H1 (cell line): ENCODE data around the gene TOP2A. TPM values are rescaled to one million over a fixed set of nuclear protein-coding genes. Genes with fewer than 3 reads are reported as not detected.

Source experiments
- CTCF ChIA-PET: fragments of 300-600 bp; sonication (Branson Sonifier 250); formaldehyde crosslinking; loops from one replicate; lab custom pipeline; 2021; ENCODE audit not compliant: partially characterized antibody; lab: Charles Lee
- POLR2A ChIA-PET: fragments of 300-600 bp; sonication (Branson Sonifier 250); formaldehyde crosslinking; loops from one replicate; lab custom pipeline; 2021; ENCODE audit warnings: inconsistent platforms; ENCODE audit not compliant: partially characterized antibody; lab: Charles Lee
- DNase-seq, 2 experiments: peaks; one replicate each; pipeline versions ENCODE4 v3.0.0 to v3.0.0-alpha.2; 2010 to 2022; ENCODE audit warnings: low spot score in 2 of 2, low read depth in 1 of 2, mixed read lengths in 1 of 2
- FAIRE-seq: peaks from 2 replicates; lab custom pipeline; 2011; peaks lifted over from hg19 to GRCh38; lab: Jason Lieb, UNC
- H2AFZ ChIP-seq: 2 replicates; pipeline ENCODE4 v1.8.1; 2012; ENCODE audit warnings: low read length, inconsistent platforms
- H2AK5ac ChIP-seq: 2 replicates; pipeline ENCODE4 v1.6.1; 2013; ENCODE audit warnings: low read depth, low read length
- H2BK120ac ChIP-seq: replicated peaks from 2 replicates; pipeline ENCODE3; 2013; ENCODE audit warnings: low read depth, low read length, inconsistent platforms
- H2BK12ac ChIP-seq: 2 replicates; pipeline ENCODE4 v1.6.1; 2013; ENCODE audit warnings: low read depth, low read length
- H2BK15ac ChIP-seq: 2 replicates; pipeline ENCODE4 v1.6.1; 2013; ENCODE audit warnings: low read length
- H2BK20ac ChIP-seq: 2 replicates; pipeline ENCODE4 v1.6.1; 2013; ENCODE audit warnings: low read length
- H2BK5ac ChIP-seq: 2 replicates; pipeline ENCODE4 v1.6.1; 2013; ENCODE audit warnings: low read depth, low read length
- H3K14ac ChIP-seq: 2 replicates; pipeline ENCODE4 v1.6.1; 2013; ENCODE audit warnings: inconsistent platforms; ENCODE audit not compliant: insufficient read length
- H3K18ac ChIP-seq: 2 replicates; pipeline ENCODE4 v1.6.1; 2013; ENCODE audit warnings: low read length; ENCODE audit errors: extremely low read depth
- H3K23ac ChIP-seq: 2 replicates; pipeline ENCODE4 v1.6.1; 2013; ENCODE audit warnings: inconsistent platforms; ENCODE audit not compliant: insufficient read length
- H3K23me2 ChIP-seq: 2 replicates; pipeline ENCODE4 v1.6.1; 2013; ENCODE audit warnings: low read depth, low read length
- H3K27ac ChIP-seq: 2 replicates; pipeline ENCODE4 v1.6.1; 2011; ENCODE audit warnings: low read depth, low read length, inconsistent platforms
- H3K27me3 ChIP-seq, 4 experiments: replicated peaks in 1 of 4; 1 replicate in 1 of 4; 2 replicates in 3 of 4; pipeline versions ENCODE4 v1.6.1 to v1.8.1; 2011 to 2013; ENCODE audit warnings: low read length in 3 of 4, mild to moderate bottlenecking in 3 of 4, inconsistent platforms in 2 of 4, mixed read lengths in 2 of 4, moderate library complexity in 1 of 4; ENCODE audit not compliant: control insufficient read depth in 3 of 4, insufficient read depth in 3 of 4; ENCODE audit errors: extremely low read depth in 1 of 4
- H3K36me3 ChIP-seq, 4 experiments: 2 replicates each; pipeline versions ENCODE4 v1.6.1 to v1.8.1; 2011 to 2013; ENCODE audit warnings: mild to moderate bottlenecking in 4 of 4, low read length in 3 of 4, moderate library complexity in 2 of 4, control low read depth in 1 of 4, inconsistent platforms in 1 of 4; ENCODE audit not compliant: insufficient read depth in 4 of 4, control insufficient read depth in 2 of 4
- H3K4ac ChIP-seq: replicated peaks from 2 replicates; pipeline ENCODE3; 2013; ENCODE audit warnings: low read length, low read depth, mixed read lengths, inconsistent platforms; ENCODE audit not compliant: insufficient read length
- H3K4me1 ChIP-seq, 4 experiments: replicated peaks in 1 of 4; 1 replicate in 1 of 4; 2 replicates in 3 of 4; pipeline versions ENCODE4 v1.6.1 to v1.8.1; 2011 to 2013; ENCODE audit warnings: low read length in 3 of 4, inconsistent platforms in 2 of 4, mixed read lengths in 1 of 4; ENCODE audit not compliant: insufficient read depth in 4 of 4, control insufficient read depth in 3 of 4
- H3K4me2 ChIP-seq, 2 experiments: 2 replicates each; pipeline versions ENCODE4 v1.6.1 to v1.8.1; 2011 to 2013; ENCODE audit warnings: low read depth in 2 of 2, low read length in 2 of 2, control low read depth in 1 of 2, inconsistent platforms in 1 of 2, mild to moderate bottlenecking in 1 of 2; ENCODE audit not compliant: insufficient read depth in 1 of 2
- H3K4me3 ChIP-seq, 4 experiments: fragments of 200-600, 300-600 bp in 1 of 4; sonication (generic), shearing (Covaris generic), sonication (Bioruptor Twin) in 1 of 4; 2 replicates each; pipeline versions ENCODE4 v1.5.1 to v1.8.1; 2011 to 2016; ENCODE audit warnings: low read length in 4 of 4, low read depth in 3 of 4, control low read depth in 2 of 4, inconsistent platforms in 2 of 4, mild to moderate bottlenecking in 2 of 4, mixed read lengths in 1 of 4, moderate library complexity in 1 of 4; ENCODE audit not compliant: insufficient read depth in 2 of 4; ENCODE audit errors: extremely low read depth in 1 of 4
- H3K56ac ChIP-seq: replicated peaks from 2 replicates; pipeline ENCODE3; 2013; ENCODE audit warnings: low read depth, mild to moderate bottlenecking, mixed read lengths, low read length, inconsistent platforms; ENCODE audit not compliant: insufficient read length
- H3K79me1 ChIP-seq: 2 replicates; pipeline ENCODE4 v1.6.1; 2013; ENCODE audit warnings: low read depth, low read length, control low read depth
- H3K79me2 ChIP-seq, 2 experiments: 2 replicates each; pipeline versions ENCODE4 v1.6.1 to v1.8.1; 2012 to 2013; ENCODE audit warnings: low read length in 2 of 2, mild to moderate bottlenecking in 2 of 2, inconsistent platforms in 1 of 2; ENCODE audit not compliant: insufficient read depth in 2 of 2, control insufficient read depth in 1 of 2
- H3K9ac ChIP-seq, 4 experiments: replicated peaks in 1 of 4; 1 replicate in 1 of 4; 2 replicates in 3 of 4; pipeline versions ENCODE4 v1.6.1 to v1.8.1; 2011 to 2013; ENCODE audit warnings: low read depth in 3 of 4, low read length in 3 of 4, control low read depth in 2 of 4, mild to moderate bottlenecking in 2 of 4, moderate library complexity in 2 of 4, inconsistent platforms in 1 of 4; ENCODE audit errors: extremely low read depth in 1 of 4
- H3K9me3 ChIP-seq, 2 experiments: 2 replicates each; pipeline versions ENCODE4 v1.6.1 to v1.8.1; 2012 to 2013; ENCODE audit warnings: mild to moderate bottlenecking in 2 of 2, moderate library complexity in 2 of 2, control low read depth in 1 of 2, inconsistent platforms in 1 of 2, low read depth in 1 of 2, low read length in 1 of 2, mixed read lengths in 1 of 2; ENCODE audit not compliant: insufficient read depth in 2 of 2
- H4K20me1 ChIP-seq, 2 experiments: replicated peaks in 1 of 2; 2 replicates each; pipeline versions ENCODE3 to v1.8.1; 2011 to 2013; ENCODE audit warnings: inconsistent platforms in 2 of 2, low read length in 2 of 2, mild to moderate bottlenecking in 1 of 2; ENCODE audit not compliant: insufficient read depth in 2 of 2, control insufficient read depth in 1 of 2
- H4K5ac ChIP-seq: 2 replicates; pipeline ENCODE4 v1.6.1; 2013; ENCODE audit warnings: low read length, low read depth, mixed read lengths, inconsistent platforms; ENCODE audit not compliant: insufficient read length
- H4K8ac ChIP-seq: 2 replicates; pipeline ENCODE4 v1.8.0; 2013; ENCODE audit warnings: mild to moderate bottlenecking, moderate library complexity, low read length, inconsistent platforms; ENCODE audit not compliant: insufficient read depth; ENCODE audit errors: extremely low read depth
- H4K91ac ChIP-seq: replicated peaks from 2 replicates; pipeline ENCODE3; 2013; ENCODE audit warnings: low read length, mixed read lengths, inconsistent platforms; ENCODE audit not compliant: insufficient read length
- BCL11A ChIP-seq, 2 experiments: IDR thresholded peaks; one replicate each; pipeline ENCODE4 v1.6.1; 2011; ENCODE audit warnings: low read depth in 2 of 2, low read length in 2 of 2, mild to moderate bottlenecking in 2 of 2
- BRCA1 ChIP-seq: IDR thresholded peaks from 2 replicates; pipeline ENCODE4 v1.6.1; 2012; ENCODE audit warnings: low read depth, low read length, improper control_type of control experiment
- CHD1 ChIP-seq: IDR thresholded peaks from 2 replicates; pipeline ENCODE4 v1.6.1; 2012; ENCODE audit warnings: low read depth, low read length, improper control_type of control experiment
- FOSL1 ChIP-seq: IDR thresholded peaks from 2 replicates; pipeline ENCODE4 v1.6.1; 2011; ENCODE audit warnings: mild to moderate bottlenecking, low read depth, low read length, moderate library complexity; ENCODE audit not compliant: insufficient read depth
- HDAC6 ChIP-seq: IDR thresholded peaks from one replicate; pipeline ENCODE4 v1.7.1; 2012; ENCODE audit warnings: low read depth, mild to moderate bottlenecking, inconsistent platforms, low read length, moderate library complexity
- POLR2A ChIP-seq, 2 experiments: IDR thresholded peaks; 1 replicate in 1 of 2; 2 replicates in 1 of 2; pipeline ENCODE4 v1.6.1; 2011; ENCODE audit warnings: low read depth in 2 of 2, low read length in 2 of 2, mild to moderate bottlenecking in 2 of 2; ENCODE audit errors: control extremely low read depth in 1 of 2
- POU5F1 ChIP-seq: IDR thresholded peaks from 2 replicates; pipeline ENCODE4 v1.6.1; 2011; ENCODE audit warnings: low read depth, mild to moderate bottlenecking, low read length, moderate library complexity
- RBBP5 ChIP-seq: IDR thresholded peaks from 2 replicates; pipeline ENCODE4 v1.7.1; 2012; ENCODE audit warnings: low read depth, mild to moderate bottlenecking, inconsistent platforms, low read length, moderate library complexity, borderline replicate concordance
- TEAD4 ChIP-seq: IDR thresholded peaks from 2 replicates; pipeline ENCODE4 v1.6.1; 2012; ENCODE audit warnings: low read depth, low read length, inconsistent platforms, mixed read lengths
- WGBS, 2 experiments: shearing (Covaris generic) in 1 of 2; methylation state at CpG; one replicate each; pipeline versions ENCODE4 v1.1.6 to v1.1.7; 2013 to 2015; ENCODE audit warnings: low lambda C conversion rate in 2 of 2, mixed read lengths in 2 of 2, inconsistent platforms in 1 of 2, low coverage in 1 of 2, missing lambda C conversion rate in 1 of 2; ENCODE audit not compliant: insufficient replicate concordance in 2 of 2, insufficient coverage in 1 of 2, insufficient read length in 1 of 2; ENCODE audit errors: extremely low coverage in 1 of 2, missing lambda C conversion rate in 1 of 2; 5-methylcytosine and 5-hydroxymethylcytosine counted together
- polyA plus RNA-seq, 7 experiments: library from polyadenylated mRNA; depleted of rRNA in 3 of 7; stranded (reverse) in 5 of 7; unstranded in 2 of 7; fragments of >200 nt in 5 of 7; fragments of 200-250 nt in 2 of 7; gene quantifications; 1 replicate in 5 of 7; 2 replicates in 1 of 7; 4 replicates in 1 of 7; pipeline versions ENCODE4 v1.2.1 to v1.2.3, GENCODE V29; 2011 to 2013; ENCODE audit warnings: missing spikeins in 2 of 7, mixed read lengths in 2 of 7
- total RNA-seq: library from RNA; stranded (reverse); fragmentation: NEBNext Ultra II Directional; extraction: Animal tissue kit (Norgen Biotek cat#: 25700); gene quantifications from 2 replicates; pipeline ENCODE4 v1.2.1, GENCODE V29; 2021
- TF ChIP-seq, protein P1 (sequence below): IDR thresholded peaks from 2 replicates; pipeline ENCODE4 v1.6.1; 2011; ENCODE audit warnings: low read length, improper control_type of control experiment

TOP2A gene
- total and polyA plus RNA-seq, 2 of the 8 experiments (the other 6 are each of a cell fraction or from before 2014, with no cell fraction given), result 83.1 to 291 TPM

GRCh38 chr17:40352779-40353394 lies 64.8 kb downstream of the TOP2A start:
- FAIRE-seq (no peak), DNase-seq (no peak)
- H3K27me3 ChIP-seq, result peaks cover 2 to 23% (median 21%) of the 10 kb centered on the region in 4 experiments
- H4K91ac ChIP-seq, result no peak overlapping the region
- H4K20me1 ChIP-seq, result peaks cover 21 to 31% of the 10 kb centered on the region in 2 experiments
- no peak overlapping the region for H3K4ac ChIP-seq
- H3K9me3 ChIP-seq, result no peaks in the 10 kb centered on the region
- H3K79me2 ChIP-seq, result no peaks in the 10 kb centered on the region
- no peak overlapping the region for H2BK5ac ChIP-seq
- no peak overlapping the region for H4K5ac ChIP-seq
- no peak overlapping the region for H3K9ac ChIP-seq
- H3K56ac ChIP-seq, result no peak overlapping the region
- H3K79me1 ChIP-seq, result 0 out of 2 replicates have a peak, but pooled peaks cover 4% of the 10 kb centered on the region
- no peak overlapping the region for H2BK120ac ChIP-seq
- H4K8ac ChIP-seq, result no peak overlapping the region
- ChIA-PET CTCF (interaction anchor here (0.6 to 30.8 kb wide), 9 partner anchors 7 to 325 kb away, joined by 3 to 1198 read pairs (median 5); partner anchors contain the start of gene RARA), POLR2A (interaction anchor here (1.1 to 27.8 kb wide), 3 partner anchors 12 to 50 kb away, joined by 3 to 570 read pairs (median 4); partner anchors contain the start of genes CDC6, GJD3 and RARA)
- H3K18ac ChIP-seq, result no peak overlapping the region
- H2AK5ac ChIP-seq, result no peak overlapping the region
- no peaks in the 10 kb centered on the region; the same call in 1 of the 2 replicates for H3K23me2 ChIP-seq
- no peak overlapping the region for H3K27ac ChIP-seq
- no peak overlapping the region for H2BK12ac ChIP-seq
- H2BK15ac ChIP-seq, result no peak overlapping the region
- 88% methylated on average over 9 of the region's 9 CpGs; no CpG with 5 or more reads in 1 of the 2 experiments for WGBS, 2 experiments
- no peak overlapping the region for H3K4me2 ChIP-seq
- no peak overlapping the region for H2AFZ ChIP-seq
- H3K14ac ChIP-seq, result no peak overlapping the region
- H3K36me3 ChIP-seq, result no peaks in the 10 kb centered on the region
- H3K4me3 ChIP-seq, result no peak overlapping the region
- no peak overlapping the region for H2BK20ac ChIP-seq
- no peak overlapping the region for H3K23ac ChIP-seq
- H3K4me1 ChIP-seq, result peaks cover 0 to 30% (median 21%) of the 10 kb centered on the region in 4 experiments; a peak in 6 of 7 replicates
- TF ChIP-seq POU5F1 (no peak), HDAC6 (no peak), RBBP5 (no peak), FOSL1 (no peak), CHD1 (no peak), BRCA1 (no peak), TEAD4 (no peak), POLR2A (IDR thresholded peaks at IDR 0.05; ENCODE audit: control extremely low read depth in 1 of 2, low read depth in 2 of 2, low read length in 2 of 2) (no peak), BCL11A (IDR thresholded peaks at IDR 0.05; ENCODE audit: low read depth in 2 of 2, low read length in 2 of 2) (no peak)
- TF ChIP-seq, protein P1, sequence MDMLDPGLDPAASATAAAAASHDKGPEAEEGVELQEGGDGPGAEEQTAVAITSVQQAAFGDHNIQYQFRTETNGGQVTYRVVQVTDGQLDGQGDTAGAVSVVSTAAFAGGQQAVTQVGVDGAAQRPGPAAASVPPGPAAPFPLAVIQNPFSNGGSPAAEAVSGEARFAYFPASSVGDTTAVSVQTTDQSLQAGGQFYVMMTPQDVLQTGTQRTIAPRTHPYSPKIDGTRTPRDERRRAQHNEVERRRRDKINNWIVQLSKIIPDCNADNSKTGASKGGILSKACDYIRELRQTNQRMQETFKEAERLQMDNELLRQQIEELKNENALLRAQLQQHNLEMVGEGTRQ, result no peak
